Measurements from ENCODE around the gene KRT17. TPM values are rescaled to one million over a fixed set of nuclear protein-coding genes. Genes with fewer than 3 reads are reported as not detected.
"Not testable (repeated sequence)": the region's sequence is repeated elsewhere in the genome, so short reads cannot be mapped to it uniquely, and the experiment has no call there.

KRT17 gene
- polyA plus RNA-seq, 5 donors: 2.6 to 12.1 (median 5.5) TPM

DNA sequence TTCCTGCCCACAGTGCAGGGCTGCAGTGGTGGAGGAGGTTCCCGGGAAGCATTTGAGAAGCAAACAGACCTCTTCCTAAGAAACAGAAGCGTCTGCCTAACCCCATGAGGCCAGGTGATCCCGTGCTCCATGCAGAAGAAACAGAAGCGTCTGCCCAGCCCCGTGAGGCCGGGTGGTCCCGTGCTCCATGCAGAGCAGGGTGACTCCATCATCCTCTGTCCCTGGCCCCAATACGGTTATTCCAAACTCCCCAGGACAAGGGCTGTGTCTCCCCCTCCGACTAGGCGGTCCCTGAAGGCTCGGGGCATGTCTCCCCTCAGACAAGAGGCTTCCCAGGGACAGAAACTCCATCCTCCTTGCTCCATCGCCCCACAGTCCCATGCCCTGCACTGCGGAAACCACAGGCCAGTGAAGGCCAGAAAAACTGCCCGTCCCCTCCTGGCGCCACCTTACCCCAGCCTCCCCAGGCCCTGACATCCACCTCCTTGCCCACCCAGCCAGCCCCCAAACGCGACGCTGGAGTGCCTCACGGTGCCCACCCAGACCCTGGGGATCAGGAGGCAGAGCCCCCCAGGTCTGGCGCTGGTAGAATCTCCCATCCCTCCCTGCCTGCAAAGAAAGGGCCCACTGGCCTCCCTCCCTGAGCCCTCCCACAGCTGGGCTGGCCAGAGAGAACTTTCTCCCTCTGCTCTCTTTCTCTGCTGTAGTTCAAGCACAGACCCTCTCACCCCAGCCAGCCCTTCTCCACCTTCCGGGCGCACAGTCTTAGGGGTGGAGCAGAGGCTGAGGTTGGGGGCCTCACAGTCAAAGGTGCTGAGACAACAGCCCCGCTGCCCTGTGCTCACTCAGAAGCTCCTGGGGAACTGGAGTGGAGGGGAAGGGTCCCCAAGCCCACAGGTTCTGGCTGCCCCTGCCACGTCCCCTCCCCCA lies 30.6 kb upstream of the KRT17 start:
- no peak for DNase-seq

DNA sequence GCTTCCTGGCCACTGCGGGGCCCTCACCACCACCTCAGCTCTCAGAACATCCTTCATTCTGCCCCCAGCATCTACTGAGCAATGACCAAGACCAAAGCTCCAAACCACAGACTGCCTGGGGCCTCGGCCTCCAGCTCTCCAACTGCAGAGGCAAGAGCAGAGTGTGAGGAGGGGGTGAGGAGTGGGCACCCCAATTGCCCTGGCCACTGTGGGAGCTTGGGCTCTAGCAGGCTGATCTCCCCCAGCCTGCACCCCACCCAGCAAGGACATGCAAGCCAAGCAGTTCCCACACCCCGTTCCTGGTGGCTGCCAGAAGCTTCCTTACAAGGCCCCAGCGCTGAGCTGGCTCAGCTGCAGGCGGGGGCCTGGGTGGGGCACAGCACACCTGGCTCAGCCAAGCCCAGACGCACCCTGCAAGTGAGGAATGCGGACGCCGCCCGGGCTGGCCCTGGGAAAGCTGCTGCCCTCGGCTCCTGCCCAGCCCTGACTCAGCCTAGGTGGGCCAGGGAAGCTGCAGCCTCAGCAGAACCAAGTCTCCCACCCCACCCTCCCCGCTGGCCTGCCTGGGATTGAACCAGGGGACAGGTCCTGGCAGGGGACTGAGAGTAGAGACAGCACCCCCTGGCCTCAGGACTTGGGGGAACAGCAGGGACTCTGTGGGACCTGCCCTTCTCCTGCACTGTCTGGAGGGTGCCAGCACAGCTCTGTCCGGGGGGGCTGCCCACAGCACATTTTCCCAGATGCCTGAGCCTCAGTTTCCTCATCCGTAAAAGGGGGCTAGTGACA lies 29.7 kb upstream of the KRT17 start:
- peak in 1 of 2 donors; percentile 47 for DNase-seq

DNA sequence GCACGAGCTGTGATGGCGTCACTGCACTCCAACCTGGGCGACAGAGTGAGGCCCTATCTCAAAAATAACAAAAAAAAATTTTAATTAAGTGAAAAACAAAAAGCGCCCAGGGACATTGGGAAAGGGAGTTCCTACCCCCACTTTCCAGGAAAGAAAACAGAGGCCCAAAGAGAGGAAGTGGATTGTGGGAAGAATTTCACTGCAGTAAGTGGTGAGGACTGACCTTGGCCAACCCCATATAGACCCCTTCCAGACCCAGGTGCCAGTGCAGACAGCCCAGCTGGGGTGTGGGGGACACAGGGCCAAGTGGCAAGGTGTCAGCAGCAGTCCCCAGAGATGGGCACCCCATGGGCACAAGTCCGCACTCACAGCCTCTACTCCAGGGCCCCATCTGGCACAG lies 29.0 kb upstream of the KRT17 start:
- DNase-seq: no peak

DNA sequence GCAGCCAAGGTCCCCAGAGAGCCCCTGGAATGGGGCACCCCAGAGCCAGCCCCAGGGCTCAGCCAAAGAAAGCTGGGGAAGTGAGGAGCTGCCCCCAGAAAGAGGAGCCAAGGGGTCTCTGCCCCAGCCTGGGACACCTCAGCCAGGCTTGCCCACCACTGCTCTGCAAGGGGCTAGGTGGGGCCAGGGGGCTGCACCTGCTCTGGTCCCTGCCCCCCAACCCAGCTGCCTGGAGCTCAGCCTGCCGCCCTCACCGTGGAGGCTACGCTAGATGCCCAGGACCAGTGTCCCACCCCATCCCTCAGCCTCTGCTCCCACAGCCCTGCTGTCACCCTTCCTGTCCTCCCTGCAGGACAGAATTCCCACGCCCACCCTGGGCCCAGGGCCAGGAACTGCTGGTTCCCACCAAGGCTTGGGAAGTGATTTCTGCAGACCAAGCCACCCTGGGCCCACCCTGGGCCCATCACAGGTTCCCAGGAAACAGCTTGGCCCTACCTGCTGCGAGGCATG lies 28.1 kb upstream of the KRT17 start:
- DNase-seq: no peak

DNA sequence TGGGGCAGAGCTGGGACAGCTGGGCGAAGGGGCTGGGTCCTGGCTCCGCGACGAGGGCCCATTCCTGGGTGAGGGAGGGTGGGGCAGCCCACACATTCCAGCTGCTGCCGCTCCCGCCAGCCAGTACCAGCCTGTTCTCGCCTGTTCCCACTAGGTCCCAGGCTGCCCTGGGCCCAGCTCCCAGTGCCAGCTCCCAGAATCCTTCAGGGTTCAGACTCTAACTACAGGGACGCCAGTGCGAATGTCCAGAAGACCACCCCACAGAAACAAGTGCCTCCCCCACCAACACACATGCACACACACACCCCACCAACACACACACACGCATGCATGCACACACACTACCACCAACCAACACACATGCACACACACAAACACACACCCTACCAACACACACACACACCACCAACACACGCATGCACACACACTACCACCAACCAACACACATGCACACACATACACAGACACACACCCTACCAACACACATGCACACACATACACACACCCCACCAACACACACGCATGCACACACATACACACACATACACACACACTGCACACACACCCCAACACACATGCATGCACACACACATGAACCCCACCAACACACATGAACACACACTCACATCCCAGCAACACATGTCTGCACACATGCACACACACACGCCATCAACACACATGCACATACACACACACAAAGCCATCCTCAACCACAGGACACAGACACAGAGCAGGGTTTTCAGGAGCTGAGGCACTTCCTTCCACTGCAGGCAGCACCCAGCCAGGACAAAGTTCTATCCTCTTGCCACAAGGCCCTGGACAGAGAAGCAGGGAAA lies 27.5 kb upstream of the KRT17 start:
- DNase-seq: peak; percentile 65 to 67

DNA sequence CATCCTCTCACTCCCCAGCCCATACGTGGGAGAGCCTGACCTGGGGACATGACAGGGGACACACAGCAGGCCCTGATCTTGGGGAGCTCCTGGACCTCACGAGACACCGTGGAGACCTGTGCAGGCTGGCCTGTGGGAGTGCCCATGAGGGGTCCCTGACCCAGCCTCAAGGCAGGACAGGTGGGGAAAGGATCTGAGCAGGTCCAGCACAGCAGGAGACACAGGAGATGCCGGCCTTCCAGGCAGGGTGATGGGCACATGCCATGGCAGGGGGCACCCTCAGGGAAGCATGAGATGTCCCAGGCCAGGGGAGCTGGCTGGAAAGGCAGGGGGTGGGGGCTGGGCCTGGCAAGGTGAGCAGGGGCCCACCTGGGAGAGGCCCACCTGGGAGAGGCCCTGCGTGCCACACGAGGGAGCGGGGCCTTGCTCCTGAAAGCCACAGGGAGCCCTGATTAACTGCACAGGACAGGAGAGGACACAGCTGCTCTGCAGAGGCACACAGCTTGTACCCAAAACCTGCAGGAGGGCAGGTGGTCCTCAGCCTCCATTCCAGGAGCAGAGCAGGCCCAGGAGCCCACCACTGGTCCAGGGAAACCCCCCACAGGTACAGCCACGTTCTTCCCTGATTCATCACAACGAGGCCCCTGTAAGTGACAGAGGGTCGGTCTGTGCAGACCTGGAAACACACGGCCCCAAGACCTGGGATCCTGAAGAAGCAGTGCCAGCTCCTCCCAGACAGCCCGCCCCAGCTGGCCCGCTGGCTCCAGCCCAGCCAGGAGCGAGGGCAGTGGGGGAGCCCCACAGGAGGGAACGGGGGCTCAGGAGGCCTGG lies 26.6 kb upstream of the KRT17 start:
- DNase-seq: no peak

DNA sequence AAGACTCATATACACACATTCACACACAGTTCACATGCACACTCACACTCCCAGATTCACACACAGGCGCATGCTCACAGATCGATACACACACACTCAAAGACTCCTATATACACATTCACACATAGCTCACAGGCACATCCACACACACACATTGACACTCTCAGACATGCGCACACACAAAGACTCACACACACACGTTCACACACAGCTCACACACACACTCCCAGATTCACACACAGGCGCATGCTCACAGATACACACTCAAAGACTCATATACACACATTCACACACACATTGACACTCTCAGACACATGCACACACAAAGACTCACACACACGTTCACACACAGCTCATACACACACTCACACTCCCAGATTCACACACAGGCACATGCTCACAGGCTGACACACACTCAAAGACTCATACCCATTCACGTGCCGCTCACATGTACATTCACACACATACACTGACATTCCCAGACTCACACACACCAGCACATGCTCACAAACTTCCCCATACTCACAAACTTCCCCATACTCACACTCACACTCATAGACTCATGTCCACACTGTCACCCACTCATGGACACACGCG lies 25.6 kb upstream of the KRT17 start:
- DNase-seq: no peak

DNA sequence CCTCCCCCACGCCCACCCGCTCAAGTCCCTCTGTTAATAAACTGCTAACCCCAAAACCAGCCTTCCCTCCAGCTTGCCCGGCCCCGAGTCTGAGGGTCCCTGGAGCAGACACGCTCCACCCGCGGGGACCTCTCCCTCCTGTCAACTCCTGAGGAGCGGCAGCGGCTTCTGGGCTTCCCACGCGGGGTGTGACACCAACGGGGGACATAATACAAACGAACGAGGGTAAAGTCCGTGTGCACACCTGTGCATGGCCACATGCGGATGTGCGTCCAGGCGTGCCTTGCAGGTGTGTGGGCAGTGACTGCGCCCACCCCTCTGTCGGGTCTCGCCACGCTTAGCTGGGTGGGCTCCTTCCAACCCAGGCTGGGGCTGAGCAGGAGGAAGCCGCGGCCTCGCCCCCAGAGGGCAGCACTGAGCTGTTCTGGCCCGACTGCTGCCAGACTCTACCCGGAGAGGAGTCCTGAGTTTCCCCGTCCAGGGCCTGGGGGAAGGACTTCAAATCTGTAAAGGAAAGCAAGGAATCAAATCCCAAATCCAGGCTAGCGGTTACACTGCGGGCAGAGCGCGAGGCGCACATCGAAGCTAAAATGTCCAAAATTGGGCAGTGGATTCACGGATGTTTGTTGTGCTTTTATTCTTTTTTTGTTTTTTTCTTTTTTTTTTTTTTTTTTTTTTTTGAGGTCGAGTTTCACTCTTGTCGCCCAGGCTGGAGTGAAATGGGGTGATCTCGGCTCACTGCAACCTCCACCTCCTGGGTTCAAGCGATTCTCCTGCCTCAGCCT lies 24.2 kb upstream of the KRT17 start:
- peak; percentile 62 to 80 for DNase-seq

DNA sequence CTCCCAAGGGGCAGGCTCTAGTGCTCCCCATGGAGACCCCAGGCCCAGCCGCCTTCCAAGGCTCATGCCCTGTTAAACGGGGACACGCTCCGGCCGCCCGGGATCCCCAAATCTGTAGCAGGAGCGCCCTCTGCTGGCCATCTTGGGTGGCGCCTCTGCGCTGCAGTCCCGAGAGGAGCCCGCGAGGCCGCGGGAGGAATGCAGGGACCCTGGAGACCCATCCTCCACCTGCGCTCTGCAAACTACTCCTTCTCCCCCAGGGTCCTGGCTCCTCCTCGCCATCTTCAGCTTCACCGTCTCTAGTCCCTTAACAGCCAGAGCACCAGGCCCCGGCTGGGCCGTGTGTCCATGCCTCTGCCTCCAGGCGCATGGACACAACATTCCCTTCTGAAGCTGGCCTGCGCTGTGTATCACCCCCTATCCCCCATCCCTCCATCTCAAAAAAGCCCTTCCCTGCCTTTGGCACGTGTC lies 23.6 kb upstream of the KRT17 start:
- DNase-seq: peak; percentile 71 to 83

DNA sequence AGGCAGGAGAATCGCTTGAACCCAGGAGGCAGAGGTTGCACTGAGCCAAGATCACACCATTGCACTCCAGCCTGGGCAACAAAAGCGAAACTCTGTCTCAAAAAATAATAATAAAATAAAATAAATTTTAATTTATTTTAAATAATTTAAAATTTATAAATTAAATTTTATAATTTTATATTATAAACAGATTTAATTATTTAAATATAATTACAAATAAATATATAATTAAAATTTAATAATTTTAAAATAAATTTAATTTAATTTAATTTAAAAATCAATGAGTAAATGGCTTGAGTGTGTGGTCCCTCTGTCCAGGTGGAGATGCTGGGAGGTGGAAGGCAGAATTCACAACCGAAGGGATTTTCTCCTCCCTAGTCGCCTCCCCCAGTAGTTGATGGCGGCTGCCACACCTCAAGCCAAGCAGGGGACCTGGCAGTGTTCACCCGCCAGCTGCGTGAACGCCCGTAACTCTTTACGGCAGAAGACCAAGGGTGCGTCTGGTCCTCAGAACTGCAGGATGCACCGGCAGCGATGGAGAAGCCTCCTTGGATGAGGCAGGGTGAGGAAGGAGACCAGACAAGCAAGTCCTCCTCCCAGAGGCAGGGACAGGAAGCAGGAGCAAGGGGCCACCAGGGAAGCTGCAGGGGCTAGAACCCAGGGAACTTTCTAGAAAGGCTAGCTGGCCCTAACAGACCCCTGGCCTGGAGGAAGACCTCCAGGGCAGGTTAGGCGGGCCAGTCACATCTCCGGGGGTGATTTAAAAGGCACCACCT lies 22.9 kb upstream of the KRT17 start:
- no peak for DNase-seq

DNA sequence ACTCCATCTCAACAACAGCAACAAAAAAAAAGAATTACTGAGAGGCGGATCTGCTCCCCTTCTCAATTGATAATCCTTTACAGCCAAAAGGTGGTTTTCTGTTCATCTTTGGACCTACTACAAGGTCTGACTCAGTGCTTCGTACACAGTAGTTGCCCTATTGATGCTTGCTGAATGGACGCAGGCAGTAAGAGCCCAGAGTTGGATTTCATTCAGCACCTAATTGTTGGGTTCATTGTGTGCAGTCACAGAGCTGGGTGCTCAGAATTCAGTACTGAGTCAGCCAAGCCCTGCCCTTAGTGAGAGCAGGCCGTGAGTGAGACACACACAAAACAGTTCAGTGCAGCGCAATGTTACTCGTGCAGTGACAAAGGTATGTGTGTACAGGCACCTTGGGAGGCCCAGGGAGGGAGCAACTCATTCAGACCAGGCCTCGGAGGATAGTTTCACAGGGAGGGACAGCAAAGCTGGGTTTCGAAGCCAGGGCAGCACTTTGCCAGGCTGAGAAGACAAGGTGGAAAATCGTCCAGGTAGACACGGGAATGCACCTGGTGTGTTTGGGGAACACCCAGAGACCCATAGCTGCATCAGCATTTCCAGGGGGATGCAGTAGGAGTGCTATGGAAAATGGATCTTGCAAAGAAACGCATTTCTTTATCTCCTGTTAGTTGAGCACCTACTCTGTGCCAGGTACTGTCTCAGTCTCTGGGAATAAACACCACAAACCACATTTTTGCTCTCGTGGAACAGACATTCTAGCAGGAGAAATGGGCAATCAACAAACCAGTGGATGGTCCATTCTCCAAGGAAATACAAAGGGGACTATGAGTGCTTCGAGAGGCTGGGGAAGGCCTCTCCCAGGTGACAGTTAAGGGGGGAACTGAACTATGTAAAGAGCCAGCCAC lies 18.1 kb upstream of the KRT17 start:
- no peak for DNase-seq

DNA sequence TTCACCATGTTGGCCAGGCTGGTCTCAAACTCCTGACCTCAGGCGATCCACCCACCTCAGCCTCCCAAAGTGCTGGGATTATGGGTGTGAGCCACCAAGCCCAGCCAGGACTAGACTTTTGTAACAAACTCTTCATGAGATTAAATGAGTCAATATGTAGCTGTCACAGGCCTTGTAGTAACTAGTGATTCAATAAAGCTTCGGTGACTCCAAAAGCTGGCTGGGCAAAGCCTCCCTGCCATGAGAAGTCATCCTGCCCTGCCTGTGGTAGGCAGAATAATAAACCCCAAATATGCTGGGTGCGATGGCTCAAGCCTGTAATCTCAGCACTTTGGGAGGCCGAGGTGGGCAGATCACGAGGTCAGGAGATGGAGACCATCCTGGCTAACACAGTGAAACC lies 16.2 kb upstream of the KRT17 start:
- not testable (repeated sequence) for DNase-seq

DNA sequence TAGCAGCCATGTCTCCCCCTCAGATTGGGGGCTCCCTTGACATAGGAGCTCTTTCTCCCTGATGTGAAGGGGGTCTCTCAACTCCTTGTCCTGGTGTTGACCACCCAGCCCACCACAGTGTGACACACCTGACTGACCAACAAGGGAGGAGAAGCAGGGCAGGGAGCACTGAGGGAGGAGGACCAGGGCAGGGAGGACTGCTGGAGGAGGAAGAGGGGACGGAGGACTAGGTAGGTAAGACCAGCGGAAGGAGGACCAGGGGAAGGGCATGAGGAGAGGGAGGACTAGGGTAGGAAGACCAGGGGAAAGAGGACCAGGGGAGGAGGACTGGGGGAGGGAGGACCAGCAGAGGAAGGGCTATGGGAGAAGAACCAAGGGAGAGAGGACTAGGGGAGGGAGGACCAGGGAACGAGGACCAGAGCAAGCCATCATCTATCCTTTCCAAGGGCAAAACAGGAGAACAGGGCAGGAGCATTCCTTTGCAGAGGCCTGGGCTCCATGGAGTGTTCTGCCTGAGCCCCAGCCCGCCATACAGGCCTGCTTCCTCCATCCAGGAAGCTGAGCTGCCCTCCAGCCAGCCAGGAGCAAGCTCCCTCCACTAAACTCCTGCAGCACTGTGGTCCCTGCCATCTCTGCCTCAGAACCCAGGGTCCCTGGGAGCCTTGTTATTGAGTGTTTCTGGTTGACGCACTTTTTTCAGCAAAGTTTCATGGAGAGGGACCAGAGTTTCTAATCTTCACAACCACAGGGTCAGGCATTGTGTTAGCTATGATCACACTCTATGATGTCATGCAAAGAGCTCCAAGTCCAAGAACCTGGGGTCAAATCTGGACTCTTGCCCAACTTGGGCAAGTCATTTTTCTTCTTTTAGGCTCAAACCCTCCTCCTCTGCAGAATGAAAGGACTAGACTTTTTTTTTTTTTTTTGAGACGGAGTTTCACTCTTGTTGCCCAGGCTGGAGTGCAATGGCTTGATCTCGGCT lies 15.4 kb upstream of the KRT17 start:
- no peak for DNase-seq

DNA sequence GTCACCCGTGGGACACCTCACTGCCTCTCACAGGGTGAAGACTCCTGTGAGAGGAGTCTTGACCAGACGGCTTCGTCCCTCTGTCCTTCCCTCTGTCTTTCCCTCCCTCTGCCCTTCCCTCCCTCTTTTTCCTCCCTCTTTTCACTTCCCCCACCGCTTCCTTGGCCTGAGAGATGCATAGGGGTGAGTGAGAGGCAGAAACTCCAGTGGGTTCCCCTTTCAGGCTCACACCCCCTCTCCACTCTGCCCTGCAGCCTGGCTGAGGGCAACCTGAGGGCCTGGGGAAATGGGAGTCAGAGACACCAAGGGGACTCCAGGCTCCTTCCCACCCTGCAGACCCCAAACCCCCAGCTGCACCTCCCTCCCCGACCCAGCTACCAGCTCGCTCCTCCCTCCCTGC lies 14.6 kb upstream of the KRT17 start:
- no peak for DNase-seq

DNA sequence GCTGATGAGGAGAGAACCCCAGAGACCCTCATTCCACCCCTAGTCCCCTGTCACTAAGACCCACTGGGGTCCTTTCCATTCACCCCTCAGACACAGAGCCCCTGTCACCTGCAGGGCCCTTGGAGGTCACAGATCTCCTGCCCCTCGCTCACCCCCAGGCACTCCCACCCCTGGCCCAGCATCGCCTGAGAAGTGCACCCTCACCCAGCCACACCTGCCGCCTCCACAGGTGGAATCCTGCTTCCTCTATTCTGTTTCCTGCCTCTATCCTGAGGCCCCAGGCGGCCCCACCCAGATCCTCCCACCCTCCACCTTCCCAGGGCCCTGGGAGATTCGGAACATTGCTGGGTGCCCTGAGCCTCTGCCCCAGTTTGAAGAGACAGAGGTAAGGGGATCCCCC lies 13.8 kb upstream of the KRT17 start:
- DNase-seq: no peak

DNA sequence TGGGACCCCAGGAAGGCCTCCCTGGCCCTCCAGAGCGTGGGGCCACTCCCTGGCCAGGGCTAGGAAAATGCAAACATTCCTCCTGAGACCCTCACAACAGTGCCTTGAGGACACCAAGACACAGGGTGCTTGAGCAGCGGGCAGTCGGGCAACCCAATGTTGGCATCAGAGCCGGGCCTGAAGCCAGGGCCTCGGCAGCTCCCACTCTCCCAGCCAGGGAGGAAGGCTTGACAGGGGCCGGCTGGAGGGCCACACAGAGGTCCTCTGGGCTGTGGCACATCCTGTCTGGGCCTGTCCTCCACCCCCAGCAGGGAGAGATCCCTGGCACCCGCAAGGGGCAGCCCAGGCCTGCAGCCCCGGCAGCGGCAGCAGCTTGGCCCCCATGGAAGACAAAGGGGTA lies 12.3 kb upstream of the KRT17 start:
- no peak for DNase-seq

Data from right lung (tissue), 5 donors.